ENCODE results near the gene SERPINI1.

The SERPINI1 gene

GRCh38 chr3:167813169-167814123 lies 77.9 kb downstream of the SERPINI1 start (continued):
- TF ChIP-seq ZNF8 (CRISPR knock-in tag; IDR thresholded peaks at IDR 0.05) (no peak), ZNF565 (CRISPR knock-in tag; conservative IDR thresholded peaks at IDR 0.05; ENCODE audit: low read depth) (no peak), POU6F1 (CRISPR knock-in tag; IDR thresholded peaks at IDR 0.05; ENCODE audit: borderline replicate concordance, low read depth) (no peak), ISL1 (CRISPR knock-in tag; IDR thresholded peaks at IDR 0.05) (no peak), RARB (CRISPR knock-in tag; IDR thresholded peaks at IDR 0.05) (no peak), SNAI2 (CRISPR knock-in tag; IDR thresholded peaks at IDR 0.05) (no peak), CREB5 (CRISPR knock-in tag; IDR thresholded peaks at IDR 0.05; ENCODE audit: low read depth) (no peak), PPARA (CRISPR knock-in tag; IDR thresholded peaks at IDR 0.05; ENCODE audit: borderline replicate concordance) (no peak), CSRNP3 (CRISPR knock-in tag; IDR thresholded peaks at IDR 0.05) (no peak), ESRRG (CRISPR knock-in tag; IDR thresholded peaks at IDR 0.05) (no peak)

- peak; percentile 85 for ATAC-seq
- TF ChIP-seq TCF4 (CRISPR knock-in tag; IDR thresholded peaks at IDR 0.05; ENCODE audit: borderline replicate concordance) (no peak), ZC3H10 (CRISPR knock-in tag; IDR thresholded peaks at IDR 0.05) (no peak), CREB5 (CRISPR knock-in tag; IDR thresholded peaks at IDR 0.05; ENCODE audit: low read depth) (0 out of 2 replicates have a peak, but pooled peaks have one; percentile 26), SNAI2 (CRISPR knock-in tag; IDR thresholded peaks at IDR 0.05) (peak; percentile 61; the same call in 1 of the 2 replicates), ISL1 (CRISPR knock-in tag; IDR thresholded peaks at IDR 0.05) (peak; percentile 85), ZNF8 (CRISPR knock-in tag; IDR thresholded peaks at IDR 0.05) (no peak), BACH2 (CRISPR knock-in tag; IDR thresholded peaks at IDR 0.05; ENCODE audit: borderline replicate concordance) (no peak), ARNTL (CRISPR knock-in tag; IDR thresholded peaks at IDR 0.05; ENCODE audit: borderline replicate concordance, low read depth) (no peak), CSDC2 (CRISPR knock-in tag; IDR thresholded peaks at IDR 0.05) (no peak), OSR1 (CRISPR knock-in tag; IDR thresholded peaks at IDR 0.05) (no peak), TSHZ2 (CRISPR knock-in tag; IDR thresholded peaks at IDR 0.05) (0 out of 2 replicates have a peak, but pooled peaks have one; percentile 40), ZNF70 (CRISPR knock-in tag; IDR thresholded peaks at IDR 0.05) (no peak), RARB (CRISPR knock-in tag; IDR thresholded peaks at IDR 0.05) (no peak), PPARA (CRISPR knock-in tag; IDR thresholded peaks at IDR 0.05; ENCODE audit: borderline replicate concordance) (no peak), PATZ1 (CRISPR knock-in tag; IDR thresholded peaks at IDR 0.05; ENCODE audit: borderline replicate concordance) (no peak), TOX (CRISPR knock-in tag; IDR thresholded peaks at IDR 0.05; ENCODE audit: borderline replicate concordance) (no peak), CSRNP3 (CRISPR knock-in tag; IDR thresholded peaks at IDR 0.05) (no peak), ESRRG (CRISPR knock-in tag; IDR thresholded peaks at IDR 0.05) (no peak), ZFP30 (CRISPR knock-in tag; IDR thresholded peaks at IDR 0.05) (no peak), ZFP3 (CRISPR knock-in tag; IDR thresholded peaks at IDR 0.05) (no peak), POU6F1 (CRISPR knock-in tag; IDR thresholded peaks at IDR 0.05; ENCODE audit: borderline replicate concordance, low read depth) (no peak), GLIS3 (CRISPR knock-in tag; IDR thresholded peaks at IDR 0.05) (0 out of 2 replicates have a peak, but pooled peaks have one; percentile 20), ZNF565 (CRISPR knock-in tag; conservative IDR thresholded peaks at IDR 0.05; ENCODE audit: low read depth) (no peak)
Measured at GRCh38 chr3:167814441-167814951, 79.0 kb downstream of the SERPINI1 start.

Data from SK-N-SH treated with all-trans-retinoic acid at 6 μM for 48 hours (cell line).